ENCODE measurements around the gene KLHL40.

The KLHL40 gene

GRCh38 chr3:42739401-42740158 is 54.2 kb downstream of the KLHL40 start:
- in situ Hi-C loops (cut with MboI; ENCODE audit: low sequenced_read_pairs, unreplicated experiment), result no loop called here
- no peak for DNase-seq (ENCODE audit: low spot score)
- TF ChIP-seq CTCF (IDR thresholded peaks at IDR 0.05; ENCODE audit: borderline replicate concordance, control extremely low read depth, extremely low read depth, insufficient read depth, missing control alignments), result no peak

- in situ Hi-C loops (cut with MboI; ENCODE audit: low sequenced_read_pairs, unreplicated experiment), result no loop called here
- no peak for DNase-seq (ENCODE audit: low spot score)
- TF ChIP-seq CTCF (IDR thresholded peaks at IDR 0.05; ENCODE audit: borderline replicate concordance, control extremely low read depth, extremely low read depth, insufficient read depth, missing control alignments), result no peak
These were observed 56.5 kb downstream of the KLHL40 start for GRCh38 chr3:42741796-42742195.

Measured in GM13976 (cell line).